ENCODE measurements around the gene CACNA1D. TPM values are rescaled to one million over a fixed set of nuclear protein-coding genes. Genes with fewer than 3 reads are reported as not detected.

CACNA1D gene
- total RNA-seq, 1 donor from 2014 or later = 6.3 TPM

- peaks cover 2% of the 10 kb centered on the region for H3K36me3 Mint-ChIP-seq (ENCODE audit: insufficient read depth)
- peak within 1 kb of the TSS; percentile 76 for H3K4me3 Mint-ChIP-seq (ENCODE audit: low read depth)
- no peaks in the 10 kb centered on the region for H3K9me3 Mint-ChIP-seq (ENCODE audit: low read depth)
- DNase-seq (ENCODE audit: low spot score, unreplicated experiment) = peak; percentile 41
- TF ChIP-seq CTCF (IDR thresholded peaks at IDR 0.05; ENCODE audit: unreplicated experiment) = no peak
- peaks cover 9% of the 10 kb centered on the region for H3K27me3 Mint-ChIP-seq
- peak within 1 kb of the TSS; percentile 88 for H3K27ac Mint-ChIP-seq
- H3K4me1 Mint-ChIP-seq (ENCODE audit: low read depth) = peaks cover 31% of the 10 kb centered on the region
These were observed 351.9 kb downstream of the CACNA1D start, which contains the start of the genes CHDH and IL17RB for GRCh38 chr3:53846134-53846850. Gene CHDH, minus strand, starts transcription at chr3:53846419. Its CDS starts 22,411 bp downstream, at chr3:53824008. Gene IL17RB, plus strand, starts transcription at chr3:53846568. Its CDS starts 21 bp downstream, at chr3:53846589.

GRCh38 chr3:53846851-53847155 lies 352.4 kb downstream of the CACNA1D start:
- Mint-ChIP-seq H3K4me3 (ENCODE audit: low read depth) (peak overlapping the region; percentile 75), H3K27me3 (peaks cover 9% of the 10 kb centered on the region)

GRCh38 chr3:53849916-53850315 lies 355.5 kb downstream of the CACNA1D start:
- no peak overlapping the region for H3K27ac Mint-ChIP-seq
- H3K27me3 Mint-ChIP-seq = peaks cover 9% of the 10 kb centered on the region
- no peaks in the 10 kb centered on the region for H3K9me3 Mint-ChIP-seq (ENCODE audit: low read depth)
- H3K36me3 Mint-ChIP-seq (ENCODE audit: insufficient read depth) = peaks cover 2% of the 10 kb centered on the region
- H3K4me1 Mint-ChIP-seq (ENCODE audit: low read depth) = peaks cover 4% of the 10 kb centered on the region
- TF ChIP-seq CTCF (IDR thresholded peaks at IDR 0.05; ENCODE audit: unreplicated experiment) = no peak
- H3K4me3 Mint-ChIP-seq (ENCODE audit: low read depth) = no peak overlapping the region
- DNase-seq (ENCODE audit: low spot score, unreplicated experiment) = no peak

More at GRCh38 chr3:53846851-53847155, 352.4 kb downstream of the CACNA1D start:
- TF ChIP-seq CTCF (IDR thresholded peaks at IDR 0.05; ENCODE audit: unreplicated experiment) = no peak
- H3K4me1 Mint-ChIP-seq (ENCODE audit: low read depth) = peaks cover 31% of the 10 kb centered on the region
- H3K36me3 Mint-ChIP-seq (ENCODE audit: insufficient read depth) = peaks cover 2% of the 10 kb centered on the region
- peak overlapping the region; percentile 48 for H3K27ac Mint-ChIP-seq
- H3K9me3 Mint-ChIP-seq (ENCODE audit: low read depth) = no peaks in the 10 kb centered on the region
- no peak for DNase-seq (ENCODE audit: low spot score, unreplicated experiment)

- H3K4me1 Mint-ChIP-seq (ENCODE audit: low read depth) = no peaks in the 10 kb centered on the region
- no peak for DNase-seq (ENCODE audit: low spot score, unreplicated experiment)
- H3K27me3 Mint-ChIP-seq = peaks cover 9% of the 10 kb centered on the region
- H3K36me3 Mint-ChIP-seq (ENCODE audit: insufficient read depth) = peaks cover 2% of the 10 kb centered on the region
- no peaks in the 10 kb centered on the region for H3K9me3 Mint-ChIP-seq (ENCODE audit: low read depth)
- H3K4me3 Mint-ChIP-seq (ENCODE audit: low read depth) = no peak overlapping the region
- TF ChIP-seq CTCF (IDR thresholded peaks at IDR 0.05; ENCODE audit: unreplicated experiment) = no peak
- no peak overlapping the region for H3K27ac Mint-ChIP-seq
These were observed 356.5 kb downstream of the CACNA1D start for GRCh38 chr3:53850895-53851294.

GRCh38 chr3:53856964-53857363 lies 362.6 kb downstream of the CACNA1D start:
- H3K4me3 Mint-ChIP-seq (ENCODE audit: low read depth) = no peak overlapping the region
- no peaks in the 10 kb centered on the region for H3K27me3 Mint-ChIP-seq
- H3K27ac Mint-ChIP-seq = no peak overlapping the region
- H3K9me3 Mint-ChIP-seq (ENCODE audit: low read depth) = no peaks in the 10 kb centered on the region
- H3K36me3 Mint-ChIP-seq (ENCODE audit: insufficient read depth) = peaks cover 17% of the 10 kb centered on the region
- no peak for TF ChIP-seq CTCF (IDR thresholded peaks at IDR 0.05; ENCODE audit: unreplicated experiment)
- no peak for DNase-seq (ENCODE audit: low spot score, unreplicated experiment)
- peaks cover 2% of the 10 kb centered on the region for H3K4me1 Mint-ChIP-seq (ENCODE audit: low read depth)

All from progenitor cell of endocrine pancreas (in vitro differentiated cells).